CD4-positive, alpha-beta T cell treated with Interleukin-17A for 1 hour (primary cell): ENCODE measurements around the gene SPAG4.

Experiments used
- DNase-seq: peaks from one replicate; pipeline ENCODE4 v3.0.0-alpha.2; 2020

Gene SPAG4

DNA sequence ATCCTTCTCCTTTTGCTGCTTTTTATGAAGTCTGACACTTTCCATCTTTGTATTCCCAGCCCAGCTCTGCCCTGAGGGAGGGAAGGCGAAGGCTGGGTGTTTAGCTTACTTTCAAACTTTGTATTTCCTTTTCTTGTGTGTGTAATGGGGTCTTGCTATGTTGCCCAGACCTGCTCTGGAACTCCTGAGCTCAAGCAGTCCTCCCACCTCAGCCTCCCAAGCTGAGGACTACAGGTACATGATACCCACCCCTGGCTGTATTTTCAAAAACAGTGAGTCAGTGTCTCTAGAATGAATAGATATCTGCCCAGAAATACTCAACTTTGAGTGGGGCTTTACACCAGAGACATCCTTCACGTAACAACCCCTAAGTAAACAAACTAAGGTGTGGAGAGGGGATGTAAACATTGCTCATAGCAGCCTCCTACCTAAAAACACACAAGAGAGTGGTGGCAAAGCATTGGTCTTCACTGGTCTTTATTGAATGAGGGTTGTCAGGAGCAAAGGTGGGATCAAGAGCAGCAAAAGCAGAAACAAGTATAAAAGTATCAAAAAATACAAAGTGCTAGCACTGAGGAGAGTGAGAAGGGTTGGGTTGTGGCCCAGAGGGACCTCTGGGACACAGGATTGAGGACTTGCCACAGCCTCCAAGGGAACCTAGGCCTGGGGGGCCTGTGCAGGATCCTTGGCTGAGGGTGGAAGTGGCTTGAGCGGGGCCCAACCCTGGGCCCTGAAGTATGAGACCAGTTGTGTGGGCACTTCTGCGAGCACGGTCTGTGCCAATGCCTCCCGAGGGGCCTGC, 10.2 kb downstream of the SPAG4 start:
- DNase-seq: no peak

DNA sequence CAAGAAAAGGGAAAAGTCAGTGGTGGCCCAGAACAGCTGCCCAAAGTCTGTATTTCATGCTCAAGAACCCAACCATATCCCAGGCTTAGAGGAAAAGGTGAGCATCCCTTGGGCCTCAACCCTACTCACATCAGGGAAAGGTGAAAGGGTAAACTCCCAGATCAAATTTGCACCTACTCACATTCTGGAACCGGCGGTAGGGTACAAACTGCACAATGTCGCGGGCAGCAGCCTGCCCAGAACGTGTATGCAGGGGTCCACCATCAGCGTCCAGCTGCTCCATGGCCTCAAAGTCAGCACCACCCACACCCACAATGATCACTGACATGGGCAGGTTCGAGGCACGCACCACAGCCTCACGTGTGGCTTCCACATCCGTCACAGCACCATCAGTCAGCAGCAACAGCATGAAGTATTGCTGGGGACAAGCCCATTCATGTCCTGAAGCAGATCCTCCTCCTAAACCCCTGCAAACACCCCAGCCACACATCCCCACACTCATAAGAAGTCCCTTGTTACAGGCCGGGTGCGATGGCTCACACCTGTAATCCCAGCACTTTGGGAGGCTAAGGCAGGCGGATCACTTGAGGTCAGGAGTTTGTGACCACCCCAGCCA, 10.9 kb downstream of the SPAG4 start:
- DNase-seq: no peak

DNA sequence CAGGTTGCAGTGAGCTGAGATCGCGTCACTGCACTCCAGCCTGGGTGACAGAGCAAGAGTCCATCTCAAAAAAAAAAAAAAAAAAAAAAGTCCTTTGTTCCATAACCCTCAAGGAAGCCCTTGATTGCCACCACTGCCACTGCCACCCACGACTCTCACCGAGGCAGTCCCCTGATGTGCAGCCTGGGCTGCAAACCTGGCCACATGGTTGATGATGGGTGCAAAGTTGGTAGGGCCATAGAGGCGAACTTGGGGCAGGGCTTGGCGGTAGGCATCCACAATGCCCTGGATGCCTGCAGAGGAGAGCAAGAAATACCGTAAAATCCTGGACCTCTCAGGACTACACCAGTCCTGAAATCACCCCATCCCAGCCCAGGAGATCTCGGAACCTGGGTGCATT, 11.5 kb downstream of the SPAG4 start:
- no peak for DNase-seq

DNA sequence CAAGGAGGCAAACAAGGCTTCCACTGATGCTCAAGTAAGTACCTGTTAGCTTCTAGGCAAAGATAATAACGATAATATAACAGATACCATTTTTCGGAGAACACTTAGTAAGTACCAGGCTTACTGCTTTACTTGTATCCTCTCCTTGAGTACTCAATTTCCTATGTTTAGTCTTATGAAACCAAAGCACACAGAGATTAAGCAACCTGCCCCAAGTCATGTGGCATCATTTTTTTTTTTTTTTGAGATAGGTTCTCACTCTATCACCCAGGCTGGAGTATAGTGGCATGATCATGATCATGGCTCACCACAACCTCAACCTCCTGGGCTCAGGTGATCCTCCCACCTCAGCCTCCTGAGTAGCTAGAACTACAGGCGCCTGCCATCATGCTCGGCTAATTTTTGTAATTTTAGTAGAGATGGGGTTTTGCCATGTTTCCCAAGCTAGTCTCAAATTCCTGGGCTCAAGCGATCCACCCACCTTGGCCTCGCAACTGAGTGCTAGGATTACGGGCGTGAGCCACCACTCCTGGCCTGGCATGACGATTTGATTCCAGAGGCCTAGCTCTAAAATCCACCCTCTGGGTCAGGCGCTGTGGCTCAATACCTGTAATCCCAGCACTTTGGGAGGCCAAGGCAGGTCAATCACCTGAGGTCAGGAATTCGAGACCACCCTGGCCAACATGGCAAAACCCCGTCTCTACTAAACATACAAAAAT, 14.0 kb downstream of the SPAG4 start:
- DNase-seq: no peak

DNA sequence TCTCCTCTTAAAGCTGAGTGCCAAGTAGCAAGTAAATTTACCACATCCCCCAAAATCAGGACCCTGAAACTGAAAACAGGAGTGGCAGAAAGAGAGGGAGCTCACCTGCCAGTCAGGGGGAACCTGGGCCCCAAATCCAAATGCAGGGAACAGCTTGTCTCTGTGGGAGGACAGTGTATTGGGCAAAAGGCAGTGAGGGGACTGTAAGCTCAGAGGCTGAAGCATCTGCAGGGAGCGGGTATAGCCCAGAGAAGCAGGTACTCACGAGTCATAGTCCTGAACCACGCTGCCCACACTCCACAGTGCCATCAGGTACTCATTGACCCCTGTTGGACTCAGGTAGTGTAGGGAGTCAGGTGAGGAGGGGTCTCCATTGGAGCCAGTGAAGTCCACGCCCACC, 15.0 kb downstream of the SPAG4 start:
- DNase-seq: no peak

DNA sequence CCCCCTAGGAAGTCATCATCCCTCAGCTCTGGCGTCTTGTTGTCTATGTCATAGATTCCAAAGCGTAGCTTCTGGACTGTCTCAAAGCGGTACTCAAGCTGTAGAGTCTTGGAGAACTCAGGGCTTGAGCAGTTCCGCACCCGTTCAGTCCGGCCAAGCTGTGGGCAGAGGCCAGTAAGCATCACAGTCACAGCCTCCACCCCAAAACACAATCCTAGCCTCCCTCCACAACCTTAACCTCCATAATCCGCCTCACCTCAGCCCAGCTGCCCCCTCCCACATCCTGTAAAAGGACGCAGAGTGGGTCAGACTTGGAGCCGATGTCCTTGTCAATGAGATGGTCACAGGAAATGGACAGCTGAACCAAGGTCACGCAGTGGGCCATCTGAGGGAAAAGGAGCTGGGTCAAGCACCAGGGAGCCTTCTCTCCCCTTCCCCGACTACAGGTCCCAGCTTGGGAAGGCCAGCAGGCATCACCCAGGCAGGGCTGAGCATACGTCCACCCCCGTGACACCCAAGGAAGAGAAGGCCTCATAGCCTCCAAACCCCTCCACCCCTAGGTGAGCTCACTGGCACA, 17.0 kb downstream of the SPAG4 start:
- no peak for DNase-seq

DNA sequence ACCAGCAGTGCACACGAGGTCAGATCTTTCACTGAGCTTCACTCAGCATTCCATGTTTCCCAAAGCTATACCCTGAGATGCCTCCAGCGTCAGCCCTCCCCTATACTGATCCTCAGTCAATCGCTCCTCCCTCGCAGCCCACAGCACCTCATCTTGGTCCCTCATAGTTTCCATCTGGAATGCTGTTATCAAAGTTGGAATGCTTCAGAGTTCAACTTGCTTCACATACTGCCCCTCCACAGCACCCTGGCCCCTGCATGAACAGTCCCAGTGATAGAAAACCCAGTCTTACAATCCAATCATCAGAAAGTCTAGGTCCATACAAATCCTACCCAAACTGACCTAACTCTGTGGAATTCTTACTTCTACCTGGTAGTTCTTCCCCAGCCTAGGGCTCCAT, 20.0 kb downstream of the SPAG4 start:
- DNase-seq: no peak

DNA sequence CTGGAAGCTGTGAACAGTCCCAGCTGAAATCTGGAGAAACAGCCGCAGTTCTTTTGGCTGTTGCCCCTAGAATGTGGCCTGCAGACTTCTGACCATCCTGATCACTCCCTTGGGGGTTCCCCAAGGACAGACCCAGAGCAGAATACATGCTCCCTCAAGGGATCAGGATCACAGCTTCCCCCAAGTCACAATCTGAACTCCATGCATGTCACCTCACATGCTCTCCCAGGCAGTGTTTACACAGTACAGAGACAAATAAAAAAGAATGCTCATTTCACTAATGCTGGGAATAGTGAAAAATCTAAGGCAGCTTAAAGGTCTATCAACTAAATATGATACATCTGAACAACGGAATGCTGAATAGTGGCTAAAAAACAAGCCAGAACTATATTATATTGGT, 20.5 kb downstream of the SPAG4 start:
- no peak for DNase-seq

DNA sequence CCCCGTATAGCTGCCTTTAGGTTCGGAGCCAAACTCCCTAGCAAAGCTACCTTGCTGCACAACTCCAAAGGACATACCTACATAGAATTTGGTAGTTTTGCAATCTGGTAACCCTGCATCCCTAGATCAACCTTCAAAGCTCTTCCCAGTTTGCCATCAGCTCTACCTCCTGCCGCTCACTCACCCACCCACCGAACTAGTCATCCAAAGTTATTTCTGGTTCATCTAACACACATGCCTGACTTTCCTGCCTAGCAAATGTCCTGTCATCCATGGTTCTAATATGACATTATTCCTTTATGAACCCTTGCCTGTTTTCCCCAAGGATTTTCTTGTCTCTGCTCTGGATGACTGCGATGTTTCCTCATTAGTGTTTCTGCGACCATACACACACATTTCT, 21.6 kb downstream of the SPAG4 start:
- DNase-seq: no peak

DNA sequence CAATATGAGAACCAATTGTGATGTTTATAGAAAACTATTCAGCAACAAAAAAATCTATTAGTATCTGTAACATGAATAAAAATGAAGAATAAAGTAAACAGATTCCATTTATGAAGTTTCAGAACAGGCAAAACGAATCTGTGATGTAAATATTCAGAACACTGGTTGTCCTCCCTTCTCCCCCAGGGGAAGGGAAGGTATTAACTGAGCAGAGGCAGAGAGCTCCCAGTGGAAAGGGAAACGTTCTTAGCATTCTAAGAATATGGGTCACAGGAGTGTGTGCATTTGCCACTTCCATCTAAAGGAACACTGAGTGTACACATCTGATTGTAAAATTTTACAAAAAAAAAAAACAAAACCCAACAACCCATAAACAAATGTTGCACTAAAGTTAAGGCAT, 23.1 kb downstream of the SPAG4 start:
- no peak for DNase-seq

DNA sequence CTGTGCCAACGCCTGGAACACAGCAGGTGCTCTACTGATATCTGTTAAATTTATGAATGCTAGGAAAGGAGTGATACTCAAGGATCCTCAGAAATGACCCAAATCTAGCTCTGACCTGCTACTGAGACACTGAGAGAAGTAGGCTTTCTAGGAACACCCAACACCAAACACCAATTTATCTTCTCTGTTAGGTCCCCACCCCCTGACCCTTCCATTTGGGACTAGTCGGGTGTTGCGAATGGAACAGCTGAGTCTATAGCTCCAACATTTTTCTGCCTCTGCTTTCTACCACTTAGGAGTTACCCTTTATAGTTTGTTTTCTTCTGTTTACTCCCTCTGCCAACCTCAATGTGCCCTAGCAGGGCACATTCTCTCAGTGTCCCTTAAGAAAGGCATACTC, 25.1 kb downstream of the SPAG4 start:
- DNase-seq: no peak

DNA sequence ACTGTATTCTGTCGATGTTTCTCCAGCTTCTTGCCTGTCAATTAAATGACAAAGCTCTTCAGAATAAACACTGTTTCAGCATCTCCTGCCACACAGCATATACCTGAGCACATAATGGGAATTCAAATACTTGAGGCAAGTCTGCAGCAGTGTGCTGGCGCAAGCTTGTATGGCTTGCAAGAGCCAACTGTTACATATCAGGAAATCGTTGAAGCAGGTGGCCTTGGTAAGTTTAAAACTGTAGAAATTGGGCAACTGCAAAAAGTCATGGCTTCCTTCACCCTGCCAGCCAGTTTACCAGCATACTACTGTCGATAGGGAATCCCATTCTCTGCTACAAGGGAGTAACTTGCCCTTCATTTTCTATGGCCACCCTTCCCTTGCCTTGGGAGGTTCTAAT, 26.1 kb downstream of the SPAG4 start:
- DNase-seq: no peak

DNA sequence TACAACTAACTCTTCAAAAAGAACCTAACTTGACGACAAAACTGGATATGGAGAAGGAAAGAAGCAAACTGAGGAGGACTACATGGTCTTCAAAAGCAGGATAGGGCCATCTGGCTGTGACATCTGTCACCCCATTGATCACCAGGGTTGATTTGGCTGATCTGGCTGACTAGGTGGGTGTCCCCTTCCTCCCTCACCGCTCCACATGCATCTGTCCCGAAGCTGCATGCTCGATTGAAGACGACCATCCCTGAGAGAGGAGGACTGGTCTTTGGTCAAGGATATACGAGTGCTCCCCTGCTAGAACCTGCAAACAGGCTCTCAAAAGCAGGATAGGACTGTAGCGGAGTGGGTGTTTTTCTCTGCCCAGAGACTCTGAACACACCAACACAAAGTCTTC, 27.4 kb downstream of the SPAG4 start:
- no peak for DNase-seq

DNA sequence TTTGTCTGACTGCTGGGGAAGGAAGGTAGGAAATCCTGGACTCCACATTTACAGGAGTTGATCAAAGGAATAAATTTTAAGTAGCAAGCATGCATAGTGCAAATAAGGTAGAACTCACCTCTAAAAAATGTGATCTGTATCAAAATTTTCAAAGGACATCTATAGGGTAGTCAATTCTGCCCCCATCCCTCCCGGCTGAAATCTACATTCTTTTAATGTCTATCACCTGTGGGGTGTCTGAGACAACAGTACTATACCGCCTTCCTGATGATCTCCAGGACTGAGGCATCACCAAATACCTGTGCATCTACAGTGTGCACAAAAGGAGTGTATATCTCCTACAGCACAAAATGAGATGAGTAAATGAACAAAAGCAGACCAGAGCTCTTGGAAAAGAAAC, 29.2 kb downstream of the SPAG4 start:
- DNase-seq: no peak

DNA sequence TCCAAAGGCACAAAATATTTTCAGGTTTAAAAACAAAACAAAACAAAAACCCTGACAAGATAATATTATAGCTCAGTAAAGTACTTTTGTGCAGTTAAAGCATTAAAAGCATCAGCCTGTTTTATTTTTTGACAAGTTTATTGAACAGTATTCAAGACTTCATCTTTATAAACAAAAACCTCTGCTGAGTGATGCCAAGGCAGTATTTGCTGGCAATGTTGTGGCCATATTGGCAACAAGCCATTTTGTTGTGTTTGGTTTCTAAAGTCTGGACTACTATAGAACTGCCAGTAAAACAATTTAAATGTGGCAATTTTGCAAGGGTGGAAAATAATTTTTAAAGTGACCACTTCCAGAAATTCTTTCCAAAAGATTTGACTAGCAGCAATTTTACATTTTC, 33.2 kb downstream of the SPAG4 start:
- no peak for DNase-seq

DNA sequence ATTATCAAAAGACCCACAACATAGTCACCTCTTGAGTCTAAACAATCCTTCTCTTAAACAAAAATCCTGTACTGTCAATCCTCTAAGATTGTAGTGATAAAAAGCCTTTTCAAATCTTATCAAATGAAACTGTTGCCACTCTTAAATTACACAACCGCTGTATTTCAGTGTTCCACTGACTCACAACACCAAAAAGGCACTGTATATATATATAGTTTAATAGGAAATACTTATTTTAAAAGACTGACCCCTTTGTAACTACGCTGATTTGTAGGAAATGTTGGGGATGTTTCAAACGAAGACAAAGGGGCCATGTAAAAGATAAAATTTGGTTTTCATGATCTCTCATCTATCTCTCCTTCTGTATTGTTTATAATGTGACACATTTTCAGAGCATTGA, 35.0 kb downstream of the SPAG4 start:
- no peak for DNase-seq

DNA sequence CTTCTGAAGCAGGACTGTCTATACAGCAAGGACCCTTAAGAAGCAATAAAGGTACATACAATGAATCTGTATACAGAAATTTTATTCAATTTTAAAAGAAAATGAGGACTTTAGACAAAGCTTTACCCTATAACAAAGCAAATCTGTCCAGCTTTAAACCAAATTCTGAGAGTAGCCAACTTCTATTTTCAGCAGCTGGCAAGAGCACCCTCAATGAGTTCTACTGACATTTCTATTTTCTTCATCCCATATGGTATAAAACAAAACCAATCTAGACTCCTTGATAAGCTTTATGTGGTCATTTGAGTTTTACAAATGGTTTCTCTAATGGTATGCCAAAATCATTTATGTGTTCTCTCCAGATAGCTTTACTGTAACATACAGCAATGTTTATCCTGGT, 36.3 kb downstream of the SPAG4 start:
- no peak for DNase-seq

DNA sequence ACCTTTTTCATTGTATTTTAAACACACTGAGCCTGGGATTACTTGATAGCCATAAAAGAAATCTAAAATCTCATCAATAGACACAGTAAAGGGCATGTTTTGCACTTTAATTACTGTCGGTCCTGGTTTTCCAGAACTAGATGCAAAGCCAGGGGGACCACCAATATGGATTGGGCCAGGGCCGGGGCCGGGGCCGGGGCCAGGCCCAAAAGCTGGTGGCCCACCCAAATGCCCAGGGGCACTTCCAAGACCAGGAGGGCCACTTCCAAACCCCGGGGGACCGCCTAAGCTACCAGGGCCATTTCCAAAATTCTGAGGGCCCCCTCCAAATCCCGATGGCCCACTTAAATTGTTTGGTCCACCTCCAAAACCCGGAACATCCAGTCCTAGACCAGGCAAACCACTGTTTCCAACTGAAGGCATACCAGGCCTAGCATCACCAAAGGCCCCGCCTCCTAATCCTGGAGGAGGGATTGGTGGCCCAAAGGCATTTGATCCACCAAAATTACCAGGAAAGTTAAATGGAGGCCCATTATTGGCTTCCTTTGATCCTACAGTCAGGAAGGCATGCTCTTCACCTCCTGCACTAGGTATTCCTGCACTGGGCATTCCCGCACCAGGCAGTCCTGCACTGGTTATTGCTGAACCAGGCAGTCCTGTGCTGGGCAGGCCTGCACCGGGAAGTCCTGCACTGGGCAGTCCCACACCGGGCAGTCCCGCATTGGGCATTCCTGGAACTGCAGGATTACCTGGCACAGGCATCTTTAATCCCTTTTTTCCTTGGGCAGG, 37.2 kb downstream of the SPAG4 start:
- DNase-seq: no peak

DNA sequence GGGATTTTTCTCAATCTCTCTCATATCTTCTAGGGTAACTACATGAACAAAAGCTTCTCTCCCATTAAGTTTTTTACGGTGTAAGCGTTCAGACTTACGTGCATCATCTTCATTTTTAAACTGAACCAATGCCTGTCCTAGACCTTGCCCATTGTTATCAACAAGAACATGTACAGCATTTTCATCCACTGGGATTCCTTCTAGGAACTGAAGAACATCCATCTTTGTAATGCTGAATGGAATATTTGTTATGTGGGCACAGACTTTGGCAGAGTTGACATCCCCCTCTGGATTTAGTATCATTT, 37.8 kb downstream of the SPAG4 start:
- DNase-seq: no peak

DNA sequence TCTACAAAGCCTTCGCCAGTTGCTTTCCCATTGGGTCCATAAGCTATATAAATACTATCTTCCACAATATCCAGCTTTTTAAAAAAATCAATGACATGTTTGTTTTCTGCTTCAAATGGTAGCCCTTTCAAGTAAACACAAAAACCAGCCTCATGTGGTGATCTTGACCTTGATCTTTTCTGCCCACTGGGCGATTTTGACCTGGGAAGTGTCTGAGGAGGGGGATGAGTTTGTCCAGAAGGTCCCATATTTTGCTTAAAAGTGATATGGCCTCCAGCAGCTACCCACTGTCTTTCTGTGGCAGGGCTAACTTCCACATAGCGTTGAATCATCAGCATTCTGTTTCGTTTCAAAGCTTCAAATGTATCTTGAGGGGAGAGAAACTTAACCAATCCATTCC, 38.3 kb downstream of the SPAG4 start:
- no peak for DNase-seq

DNA sequence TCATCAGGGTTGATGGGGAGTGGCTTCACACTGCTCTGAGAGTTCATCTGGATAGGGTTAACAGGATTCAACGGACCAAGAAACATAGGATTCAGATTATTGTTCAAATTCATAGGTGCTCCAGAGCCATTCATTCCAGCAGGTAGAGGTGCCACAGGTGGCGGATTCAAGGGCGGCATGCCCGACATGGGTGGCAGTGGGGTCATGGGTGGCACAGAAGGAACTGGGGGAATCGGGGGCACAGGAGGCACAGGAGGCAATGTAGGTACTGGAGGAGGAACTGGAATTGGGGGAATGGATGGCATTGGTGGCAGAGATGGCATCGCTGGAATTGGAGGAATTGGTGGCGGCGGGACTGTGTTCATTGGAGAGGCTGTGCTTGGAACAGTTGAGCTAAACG, 38.8 kb downstream of the SPAG4 start:
- DNase-seq: no peak

DNA sequence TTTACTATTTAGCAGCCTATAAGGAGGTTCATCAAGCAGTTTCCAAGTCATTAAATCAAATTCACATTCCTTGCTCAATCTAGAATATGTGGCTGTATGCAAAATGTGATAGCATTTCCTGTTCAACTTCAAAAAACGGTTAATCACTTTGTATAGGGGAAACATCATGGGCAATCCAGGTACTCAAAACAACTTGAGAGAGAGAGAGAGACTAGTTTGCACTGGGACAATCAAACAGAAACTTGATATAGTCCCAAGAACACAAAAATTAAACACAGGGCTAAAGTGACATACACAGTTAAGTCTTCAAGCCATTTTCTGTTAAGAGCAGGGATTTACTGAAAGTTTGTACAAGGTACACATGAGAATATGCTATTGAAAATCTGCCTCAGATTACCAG, 41.6 kb downstream of the SPAG4 start:
- no peak for DNase-seq
